ENCODE data around the gene CREB5. TPM values are rescaled to one million over a fixed set of nuclear protein-coding genes. Genes with fewer than 3 reads are reported as not detected.

The CREB5 gene
- total RNA-seq, 2 experiments from 2014 or later, result 1.2 to 1.5 TPM

- Mint-ChIP-seq H3K4me3 (no peak overlapping the region), H3K27ac (no peak overlapping the region), H3K36me3 (ENCODE audit: low read depth) (no peaks in the 10 kb centered on the region), H3K4me1 (ENCODE audit: low read depth) (no peaks in the 10 kb centered on the region), H3K27me3 (peaks cover 3% of the 10 kb centered on the region), H3K9me3 (no peaks in the 10 kb centered on the region)
- ChIA-PET POLR2A (no interaction called here), CTCF (no interaction called here)
- DNase-seq, result no peak
- intact Hi-C loops (cut with micrococcal nuclease), result no loop called here
- TF ChIP-seq CTCF (IDR thresholded peaks at IDR 0.05), result no peak
- ATAC-seq, result no peak
Measured at GRCh38 chr7:28381466-28381865, 30.9 kb upstream of the CREB5 start.

- H3K9me3 Mint-ChIP-seq, result no peaks in the 10 kb centered on the region
- no peaks in the 10 kb centered on the region for H3K36me3 Mint-ChIP-seq (ENCODE audit: low read depth)
- TF ChIP-seq CTCF (IDR thresholded peaks at IDR 0.05), result no peak
- no peak overlapping the region for H3K4me3 Mint-ChIP-seq
- ATAC-seq (no peak), DNase-seq (no peak)
- no peaks in the 10 kb centered on the region for H3K4me1 Mint-ChIP-seq (ENCODE audit: low read depth)
- ChIA-PET CTCF (interaction anchor here (1.5 kb wide), 1 partner anchor 18 kb away, joined by 5 read pairs; no protein-coding TSS in a partner anchor), POLR2A (no interaction called here)
- intact Hi-C loops (cut with micrococcal nuclease), result no loop called here
- H3K27ac Mint-ChIP-seq, result no peak overlapping the region
- peaks cover 3% of the 10 kb centered on the region for H3K27me3 Mint-ChIP-seq
Measured at GRCh38 chr7:28382144-28382543, 30.2 kb upstream of the CREB5 start.

- no peak for TF ChIP-seq CTCF (IDR thresholded peaks at IDR 0.05)
- H3K9me3 Mint-ChIP-seq, result no peaks in the 10 kb centered on the region
- no peaks in the 10 kb centered on the region for H3K36me3 Mint-ChIP-seq (ENCODE audit: low read depth)
- intact Hi-C loops (cut with micrococcal nuclease), result no loop called here
- ChIA-PET CTCF (no interaction called here), POLR2A (no interaction called here)
- no peak overlapping the region for H3K4me3 Mint-ChIP-seq
- H3K4me1 Mint-ChIP-seq (ENCODE audit: low read depth), result no peaks in the 10 kb centered on the region
- DNase-seq (no peak), ATAC-seq (no peak)
- H3K27me3 Mint-ChIP-seq, result peaks cover 5% of the 10 kb centered on the region
- H3K27ac Mint-ChIP-seq, result no peak overlapping the region
Measured at GRCh38 chr7:28383975-28384374, 28.3 kb upstream of the CREB5 start.

GRCh38 chr7:28389504-28390395 lies 22.6 kb upstream of the CREB5 start:
- H3K4me1 Mint-ChIP-seq (ENCODE audit: low read depth), result no peaks in the 10 kb centered on the region
- POLR2A ChIA-PET, result no interaction called here

More at GRCh38 chr7:28389504-28390395, 22.6 kb upstream of the CREB5 start:
- H3K9me3 Mint-ChIP-seq, result no peaks in the 10 kb centered on the region
- peak; percentile 3 for DNase-seq
- CTCF ChIA-PET, result interaction anchor here (0.6 to 1.7 kb wide), 13 partner anchors 10 to 464 kb away, joined by 3 to 5 read pairs (median 3); partner anchors contain the start of gene CREB5
- H3K27me3 Mint-ChIP-seq, result peaks cover 17% of the 10 kb centered on the region
- H3K36me3 Mint-ChIP-seq (ENCODE audit: low read depth), result no peaks in the 10 kb centered on the region
- peak; percentile 74 for TF ChIP-seq CTCF (IDR thresholded peaks at IDR 0.05)
- intact Hi-C loops (cut with micrococcal nuclease), result loop anchor here (5.0 kb wide), 2 partner anchors 238 to 463 kb away; no protein-coding TSS in a partner anchor
- H3K27ac Mint-ChIP-seq, result no peak overlapping the region
- ATAC-seq, result no peak
- H3K4me3 Mint-ChIP-seq, result no peak overlapping the region
